Right renal pelvis (tissue), 4 donors: ENCODE results near the gene ASB13. TPM values are rescaled to one million over a fixed set of nuclear protein-coding genes. Genes with fewer than 3 reads are reported as not detected.
A peak's percentile ranks its signal among the peaks of the same experiment; 100 is the strongest.

Experiments
- DNase-seq, 4 donors: peaks; one replicate each; pipeline ENCODE4 v3.0.0-alpha.2; 2013; ENCODE audit warnings: low read depth in 4 of 4, low spot score in 3 of 4, missing footprints in 1 of 4
- polyA plus RNA-seq, 4 donors: library from polyadenylated mRNA; unstranded; fragments of 120-200 nt; gene quantifications; one replicate each; pipeline ENCODE4 v1.2.1, GENCODE V29; 2013; ENCODE audit not compliant: insufficient read length in 4 of 4

ASB13 gene
- polyA plus RNA-seq, 4 donors = 24.9 to 27.1 (median 26.2) TPM

DNA sequence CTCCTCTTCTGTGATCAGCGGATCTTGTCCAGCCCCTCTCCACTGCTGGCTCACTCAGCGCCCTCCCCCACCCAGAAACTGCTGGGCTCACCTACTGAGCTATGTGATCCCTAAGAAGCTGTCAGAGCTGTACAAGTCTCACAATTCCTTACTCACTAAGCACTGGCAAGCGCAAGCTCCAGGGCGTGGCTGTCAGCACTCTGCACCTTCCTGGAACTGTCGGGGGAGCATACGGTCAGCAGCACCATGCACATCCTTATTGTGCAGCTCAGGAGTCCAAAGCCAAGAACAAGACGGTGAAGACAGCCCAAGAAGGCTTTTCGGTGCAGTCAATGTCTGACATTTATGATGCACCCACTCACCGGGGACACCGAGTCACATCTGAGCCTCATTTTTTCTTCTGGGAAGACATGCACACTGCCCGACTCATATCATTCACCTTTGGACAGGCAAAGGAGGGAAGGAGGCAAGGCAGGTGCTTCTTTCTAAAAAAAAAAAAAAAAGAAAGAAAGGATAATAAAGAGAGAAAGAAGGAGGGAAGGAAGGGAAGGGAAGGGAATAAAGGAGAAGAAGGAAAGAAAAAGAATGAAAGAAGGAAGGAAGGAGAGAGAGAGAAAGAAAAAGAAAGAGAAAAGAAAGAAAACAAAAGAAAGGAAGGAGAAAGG lies 56.3 kb downstream of the ASB13 start:
- no peak for DNase-seq

DNA sequence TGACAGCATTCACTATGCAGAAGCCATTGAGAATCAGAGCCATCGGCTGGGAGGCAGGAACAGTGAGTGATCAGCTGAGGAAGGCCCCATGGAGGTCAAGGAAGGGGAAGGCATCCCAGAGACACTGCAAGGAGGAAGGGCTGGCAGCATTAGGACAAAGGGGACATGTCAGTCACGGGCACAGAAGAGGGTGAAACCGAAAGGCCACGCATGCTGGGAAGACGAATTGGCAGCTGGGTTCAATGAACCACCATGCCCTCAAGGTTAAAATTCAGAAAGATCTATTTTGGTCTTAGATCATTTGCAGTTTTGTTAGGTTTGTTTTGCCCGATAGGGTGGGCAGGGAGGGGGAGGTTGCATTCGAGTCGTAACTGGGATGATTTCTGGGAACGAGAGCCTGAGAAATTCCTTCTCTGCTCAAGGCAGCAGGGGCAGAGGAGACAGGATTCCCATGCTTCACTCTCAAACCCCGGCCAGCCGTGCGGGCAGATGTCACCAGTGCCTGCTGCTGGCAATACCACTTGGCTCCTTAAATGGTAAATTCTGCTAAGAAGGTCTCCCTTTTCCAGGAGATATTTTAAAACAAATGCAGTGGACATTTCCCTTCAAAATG lies 57.7 kb downstream of the ASB13 start:
- no peak for DNase-seq

DNA sequence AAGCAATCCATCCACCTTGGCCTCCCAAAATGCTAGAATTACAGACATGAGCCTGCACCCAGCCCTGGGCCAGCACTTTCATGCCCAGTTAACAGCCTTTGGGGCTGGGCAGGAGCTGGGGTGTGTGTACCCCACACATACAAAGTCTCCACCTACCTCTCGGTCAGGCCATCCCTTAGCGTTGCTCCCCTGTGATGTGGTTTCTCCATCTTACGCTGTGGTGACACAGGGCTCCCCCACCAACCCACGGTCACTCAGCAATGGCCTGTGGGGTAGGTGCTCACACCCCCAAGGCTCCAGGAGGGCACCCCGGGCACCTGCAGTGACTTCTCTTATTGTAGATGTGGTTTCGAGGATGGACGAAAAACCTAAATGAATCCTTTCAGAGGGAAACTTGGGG lies 58.8 kb downstream of the ASB13 start:
- DNase-seq = no peak

DNA sequence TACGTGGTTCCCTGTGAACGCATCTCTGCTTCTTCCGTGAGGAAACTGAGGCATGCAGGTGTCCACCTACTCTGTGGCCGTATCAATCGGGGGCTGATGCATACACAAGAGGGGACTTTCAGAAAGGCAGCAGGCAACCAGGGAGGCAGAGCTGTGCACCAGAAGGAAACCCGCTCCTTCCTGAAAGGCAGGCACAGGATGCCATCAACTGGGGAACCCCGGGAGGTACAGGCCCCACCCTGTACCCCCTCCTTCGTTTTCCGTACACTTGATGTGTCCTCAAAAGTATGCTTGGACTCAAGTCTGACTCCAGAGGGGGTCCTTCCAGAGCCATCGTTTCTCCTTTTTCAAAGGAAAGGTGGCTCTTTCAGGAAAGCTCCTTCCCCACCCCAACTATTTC lies 59.5 kb downstream of the ASB13 start:
- DNase-seq = no peak

DNA sequence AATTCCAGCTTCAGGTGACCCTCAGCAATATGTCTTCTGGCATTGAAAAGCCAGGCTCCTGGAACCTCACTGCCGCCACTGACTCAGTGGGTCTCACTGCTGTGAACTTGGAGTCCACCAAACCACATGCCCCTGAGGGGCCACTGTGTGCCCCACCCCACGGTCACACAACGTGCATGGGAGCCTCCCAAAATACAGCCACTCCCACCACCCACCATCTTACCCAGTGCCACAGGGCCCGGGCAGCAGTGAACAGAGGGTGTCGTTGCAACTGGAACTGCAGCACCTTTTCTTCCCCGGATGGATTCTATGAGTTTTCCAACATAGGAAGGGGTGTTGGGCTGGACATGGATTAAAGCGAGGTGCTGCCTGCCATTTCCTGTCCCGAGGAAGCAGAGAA lies 60.1 kb downstream of the ASB13 start:
- DNase-seq = no peak

DNA sequence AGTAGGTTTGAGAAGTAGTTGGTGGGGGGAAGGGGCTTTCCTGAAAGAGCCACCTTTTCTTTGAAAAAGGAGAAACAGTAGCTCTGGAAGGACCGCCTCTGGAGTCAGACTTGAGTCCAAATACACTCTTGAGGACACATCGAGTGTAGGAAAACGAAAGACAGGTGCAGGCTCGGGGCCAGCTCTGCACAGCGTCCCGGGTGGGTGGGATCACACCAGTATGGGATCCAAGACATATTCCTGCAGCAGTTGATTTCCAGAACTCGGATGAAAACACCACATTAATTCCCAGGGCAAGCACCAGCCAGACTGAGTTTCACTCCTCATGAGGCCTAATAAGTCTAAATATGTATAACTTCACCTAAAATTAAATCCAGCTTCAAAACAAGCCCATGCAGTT lies 61.4 kb downstream of the ASB13 start:
- DNase-seq = no peak

DNA sequence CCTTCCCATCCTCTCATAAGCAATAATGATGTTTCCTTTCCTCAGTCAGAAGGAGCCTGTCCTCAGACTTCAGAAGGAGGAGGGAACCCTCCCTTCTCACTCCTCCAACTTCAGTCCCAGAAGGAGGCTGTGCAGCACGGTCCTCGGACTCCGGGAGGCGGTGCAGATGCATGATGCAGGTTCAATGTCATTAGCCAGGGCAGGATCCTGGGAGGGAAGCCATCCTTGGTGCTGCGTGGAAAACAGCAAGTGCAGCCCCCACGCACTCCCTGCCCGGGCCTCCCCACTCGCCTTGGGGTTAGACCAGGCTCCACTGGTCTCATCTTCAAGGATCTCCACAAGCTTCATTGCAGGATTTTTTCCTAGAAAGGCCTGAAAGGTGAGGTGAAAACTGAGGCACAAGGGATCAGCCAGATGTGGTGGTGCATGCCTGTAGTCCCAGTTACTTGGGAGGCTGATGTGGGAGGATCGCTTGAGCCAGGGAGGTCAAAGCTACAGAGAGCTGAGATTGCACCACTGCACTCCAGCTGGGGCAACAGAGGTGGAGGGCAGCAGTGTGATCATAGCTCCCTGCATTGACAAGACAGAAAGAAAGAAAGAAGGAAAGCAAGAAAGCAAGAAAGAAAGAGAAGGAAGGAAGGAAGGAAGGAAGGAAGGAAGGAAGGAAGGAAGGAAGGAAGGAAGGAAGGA lies 62.0 kb downstream of the ASB13 start:
- DNase-seq = no peak

DNA sequence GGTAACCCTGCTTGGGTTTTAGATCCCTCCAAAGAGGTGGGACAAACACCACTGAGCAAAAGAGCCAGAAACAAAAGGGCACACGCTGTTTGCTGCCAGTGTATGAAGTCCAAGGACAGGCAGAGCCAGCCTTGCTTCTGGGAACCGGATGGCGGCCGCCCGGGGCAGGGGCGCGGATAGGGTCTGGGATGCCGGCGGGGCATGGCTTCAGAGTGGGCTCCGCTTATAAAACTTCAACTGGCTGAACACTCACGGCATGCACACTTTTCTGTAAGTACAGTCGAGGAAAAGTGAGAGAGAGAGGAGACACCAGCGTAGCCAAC lies 62.6 kb downstream of the ASB13 start:
- DNase-seq = no peak

DNA sequence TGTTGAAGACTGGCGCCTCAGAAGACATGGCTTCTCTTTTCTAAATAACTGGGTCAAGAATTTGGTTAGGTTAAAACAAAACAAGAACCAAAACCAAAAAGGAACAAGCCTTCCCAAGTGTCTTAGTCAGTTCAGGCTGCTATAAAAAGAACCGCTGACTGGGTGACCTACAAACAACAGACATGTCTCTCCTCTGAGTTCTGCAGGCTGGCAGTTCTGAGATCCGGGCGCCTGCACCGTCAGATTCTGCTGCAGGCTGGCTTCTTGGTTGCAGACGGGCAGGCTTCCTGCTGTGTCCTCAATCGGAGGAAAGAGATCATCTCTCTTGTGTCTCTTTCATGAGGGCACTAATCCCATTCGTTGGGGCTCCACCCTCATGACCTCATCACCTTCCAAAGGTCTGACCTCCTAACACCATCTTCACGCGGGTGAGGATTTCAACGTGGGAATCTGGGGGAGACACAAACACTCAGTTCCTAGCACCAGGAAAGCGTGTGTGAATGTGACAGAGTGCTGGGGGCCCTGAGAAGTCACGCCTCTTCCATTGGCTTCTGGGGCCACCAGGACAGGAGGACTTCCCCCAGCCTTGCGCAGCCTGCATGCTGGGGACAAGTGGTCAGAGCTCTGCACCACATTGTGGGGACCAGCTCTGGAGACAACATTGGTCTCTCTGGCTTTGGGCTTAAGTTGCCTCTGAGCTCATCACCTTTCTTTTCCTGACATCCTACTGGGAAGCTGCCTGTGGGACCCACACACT lies 63.1 kb downstream of the ASB13 start:
- DNase-seq = no peak

DNA sequence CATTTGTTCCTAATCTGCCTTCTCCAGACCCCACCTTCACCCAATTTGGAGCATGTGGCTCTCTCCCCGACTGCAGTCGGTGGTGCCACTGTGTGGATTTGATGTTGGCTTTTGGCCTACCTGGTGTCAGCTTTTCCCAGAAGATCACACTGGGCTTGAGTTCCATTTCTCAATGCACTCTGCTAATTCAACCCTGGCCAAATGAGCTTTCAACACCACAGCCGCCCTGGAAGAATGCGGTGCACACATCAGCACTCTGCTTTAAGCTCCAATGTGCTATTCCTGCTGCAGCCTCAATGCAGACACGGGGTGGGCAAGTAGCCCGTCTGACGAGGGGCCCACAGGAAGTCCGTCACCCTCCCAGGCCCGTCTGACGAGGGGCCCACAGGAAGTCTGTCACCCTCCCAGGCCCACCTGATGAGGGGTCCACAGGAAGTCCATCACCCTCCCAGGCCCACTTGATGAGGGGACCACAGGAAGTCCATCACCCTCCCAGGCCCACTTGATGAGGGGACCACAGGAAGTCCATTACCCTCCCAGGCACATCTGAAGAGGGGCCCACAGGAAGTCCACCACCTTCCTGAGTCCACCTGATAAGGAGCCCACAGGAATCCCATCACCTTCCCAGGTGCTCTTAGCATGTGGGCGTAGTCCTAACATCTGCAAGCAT lies 64.4 kb downstream of the ASB13 start:
- no peak for DNase-seq

DNA sequence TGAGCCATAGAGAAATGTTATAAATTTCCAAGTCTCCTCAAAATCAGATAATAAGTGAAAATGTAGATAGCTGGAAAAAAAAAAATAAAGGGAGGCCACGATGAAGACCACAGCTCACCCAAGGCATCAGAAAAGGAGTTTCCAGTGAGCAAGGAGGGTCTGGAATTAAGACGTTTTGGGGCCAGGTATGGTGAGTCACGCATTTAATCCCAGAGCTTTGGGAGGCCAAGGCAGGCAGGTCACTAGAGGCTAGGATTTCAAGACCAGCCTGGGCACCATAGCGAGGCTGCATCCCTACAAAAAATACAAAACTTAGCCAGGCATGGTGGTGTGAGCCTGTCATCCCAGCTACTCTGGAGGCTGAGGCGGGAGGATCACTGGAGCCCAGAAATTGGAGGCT lies 65.5 kb downstream of the ASB13 start:
- DNase-seq = no peak

DNA sequence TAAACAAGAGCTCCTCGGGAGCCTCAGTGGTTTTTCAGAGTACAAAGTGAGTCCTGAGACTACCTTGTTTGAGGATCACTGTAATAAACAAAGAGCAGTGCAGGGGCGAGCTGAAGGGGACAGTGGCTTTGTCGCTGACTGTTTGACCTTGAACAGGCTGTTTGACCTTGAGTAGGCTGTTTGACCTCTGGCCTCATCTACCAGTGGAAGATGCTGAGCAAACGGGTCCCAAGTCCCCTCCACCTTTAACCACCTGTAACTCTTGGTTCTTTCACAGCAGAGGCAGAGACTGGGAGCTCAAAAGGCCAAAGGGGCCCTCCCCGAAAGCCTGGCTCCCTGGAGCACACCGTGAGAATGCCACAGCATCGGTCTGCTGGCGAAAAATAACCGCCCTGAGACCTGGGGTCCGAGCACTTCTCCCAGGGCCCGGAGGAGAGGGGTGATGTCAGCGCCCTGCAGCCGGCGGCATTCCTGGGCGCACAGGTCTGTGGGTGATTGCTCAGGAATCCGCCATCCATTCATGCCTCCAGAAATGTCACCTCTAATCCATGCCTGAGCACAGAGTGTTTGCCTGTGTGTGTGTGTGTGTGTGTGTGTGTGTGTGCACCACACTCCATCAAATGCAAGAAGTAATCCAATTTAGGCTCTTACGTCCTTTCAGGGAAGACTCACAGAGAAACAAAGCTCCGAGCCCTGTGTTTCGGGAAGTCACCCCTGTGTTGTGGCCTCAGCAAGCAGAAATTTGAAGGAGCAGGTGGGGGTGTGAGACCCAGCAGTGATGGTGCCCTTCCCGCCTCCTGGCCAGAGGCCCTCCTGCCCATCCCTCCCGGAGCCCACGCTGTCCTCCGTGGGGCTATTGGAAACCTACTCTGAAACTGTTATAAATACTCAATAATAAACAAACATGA lies 66.5 kb downstream of the ASB13 start:
- no peak for DNase-seq

DNA sequence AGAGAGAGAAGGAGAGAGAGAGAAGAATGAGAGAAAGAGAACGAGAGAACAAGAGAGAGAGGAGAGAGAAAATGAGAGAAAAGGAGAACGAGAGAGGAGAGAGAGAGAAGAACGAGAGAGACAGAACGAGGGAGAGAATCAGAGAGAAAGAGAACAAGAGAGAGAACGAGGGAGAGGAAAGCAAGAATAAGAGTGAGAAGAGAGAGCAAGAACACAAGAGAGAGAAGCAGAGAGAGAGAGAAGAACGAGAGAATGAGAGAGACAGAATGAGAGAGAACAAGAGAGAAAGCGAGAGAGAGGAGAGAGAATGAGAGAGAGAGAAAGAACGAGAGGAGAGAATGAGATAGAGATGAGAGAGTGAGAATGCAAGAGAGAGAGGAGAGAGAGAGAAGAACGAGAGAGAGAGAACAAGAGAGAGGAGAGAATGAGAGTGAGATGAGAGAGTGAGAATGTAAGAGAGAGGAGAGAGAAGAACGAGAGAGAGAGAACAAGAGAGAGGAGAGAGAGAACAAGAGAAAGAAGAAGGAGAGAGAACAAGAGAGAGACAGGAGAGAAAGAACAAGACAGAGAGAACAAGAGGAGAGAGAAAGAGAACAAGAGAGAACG lies 68.2 kb downstream of the ASB13 start:
- no peak for DNase-seq

DNA sequence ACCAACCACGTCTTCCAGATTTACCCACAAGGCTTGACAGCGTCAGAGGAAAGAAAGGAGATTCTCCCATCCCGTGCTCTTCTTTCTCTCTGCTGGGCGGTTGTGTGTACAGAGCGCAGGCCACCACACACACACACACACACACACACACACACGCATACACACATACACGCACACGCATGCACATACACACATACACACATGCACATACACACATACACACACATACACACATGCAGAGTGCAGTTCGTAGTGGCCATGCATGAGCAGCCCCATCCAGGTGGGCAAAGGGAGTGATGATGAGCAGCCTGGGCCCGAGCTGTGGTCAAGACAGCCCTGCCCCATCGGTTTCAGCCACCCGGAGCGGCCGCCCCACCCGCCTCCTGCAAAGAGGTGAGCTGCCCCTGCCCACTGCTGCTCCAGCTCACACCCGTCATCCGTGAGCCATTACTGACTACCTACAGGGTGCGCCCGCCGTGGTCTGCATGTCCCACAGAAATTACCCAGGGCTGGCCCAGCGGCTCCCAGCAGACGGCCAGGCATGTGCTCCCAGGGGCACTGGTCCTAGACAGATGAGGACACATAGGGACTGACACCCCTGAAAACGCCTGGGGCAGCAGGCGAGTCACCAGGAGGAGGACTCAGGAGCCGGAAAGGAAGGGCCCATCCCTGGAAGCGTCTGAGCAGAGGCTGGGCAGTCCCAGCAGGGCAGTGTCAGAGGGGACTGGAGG lies 69.6 kb downstream of the ASB13 start:
- DNase-seq = no peak

DNA sequence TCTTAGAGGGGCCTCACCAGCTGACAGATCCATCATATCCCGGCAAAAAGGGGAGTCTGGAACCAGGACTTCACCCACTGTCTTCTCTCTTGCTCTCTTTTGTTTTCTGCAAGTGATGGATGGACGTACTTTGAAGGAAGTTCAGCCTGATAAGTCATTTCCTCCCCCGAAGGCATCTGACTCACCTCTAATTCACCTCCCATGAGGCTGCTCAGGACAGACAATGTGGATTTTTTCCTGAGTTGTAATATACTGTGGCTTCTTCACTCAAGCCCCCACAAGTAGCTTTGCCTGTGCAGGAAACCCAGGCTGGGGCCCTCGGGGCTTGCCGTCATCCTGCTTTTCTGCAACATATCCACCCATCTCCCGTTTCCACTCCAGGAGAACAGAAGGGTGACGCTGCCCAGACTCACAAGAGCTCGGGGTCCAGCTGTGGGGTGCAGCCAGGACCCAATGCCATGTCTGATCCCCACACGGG lies 70.4 kb downstream of the ASB13 start:
- no peak for DNase-seq

DNA sequence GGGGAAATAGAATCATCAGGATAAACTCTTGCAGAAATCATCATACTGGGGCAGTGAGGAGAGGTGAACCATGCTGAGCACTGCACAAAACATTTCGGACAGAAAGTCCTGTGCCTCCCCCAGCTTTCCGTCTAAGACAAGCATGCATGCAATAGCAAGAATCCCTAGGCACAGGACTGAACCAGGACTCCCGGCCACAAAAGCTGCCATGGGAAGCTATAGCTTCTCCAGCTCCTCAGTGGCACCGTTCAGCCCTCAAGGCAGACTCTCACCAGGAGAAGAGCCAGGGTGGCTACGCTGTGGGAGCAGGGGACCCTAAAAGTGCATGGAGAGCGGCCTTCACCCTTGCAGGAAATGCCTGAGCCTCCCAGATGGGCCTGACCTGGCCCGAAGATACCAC lies 70.8 kb downstream of the ASB13 start:
- no peak for DNase-seq

DNA sequence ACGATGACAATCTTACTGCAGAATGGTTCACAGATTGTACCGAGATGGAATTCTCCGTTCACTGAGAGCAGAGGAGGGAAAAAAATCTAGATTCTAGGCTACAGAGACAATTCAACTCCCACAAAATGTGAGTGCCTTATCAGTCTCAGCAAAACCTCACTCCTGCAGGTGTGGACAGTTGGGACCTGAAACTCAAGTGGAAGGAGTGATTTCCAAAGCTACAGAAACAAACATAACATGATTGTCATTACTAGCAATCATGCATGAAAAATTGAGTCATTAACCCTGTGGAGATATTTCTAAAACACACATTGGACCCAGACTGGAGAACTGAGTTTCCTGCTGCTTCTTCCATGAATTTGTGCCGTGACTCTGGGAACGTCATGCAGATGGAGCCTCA lies 71.3 kb downstream of the ASB13 start:
- no peak for DNase-seq

DNA sequence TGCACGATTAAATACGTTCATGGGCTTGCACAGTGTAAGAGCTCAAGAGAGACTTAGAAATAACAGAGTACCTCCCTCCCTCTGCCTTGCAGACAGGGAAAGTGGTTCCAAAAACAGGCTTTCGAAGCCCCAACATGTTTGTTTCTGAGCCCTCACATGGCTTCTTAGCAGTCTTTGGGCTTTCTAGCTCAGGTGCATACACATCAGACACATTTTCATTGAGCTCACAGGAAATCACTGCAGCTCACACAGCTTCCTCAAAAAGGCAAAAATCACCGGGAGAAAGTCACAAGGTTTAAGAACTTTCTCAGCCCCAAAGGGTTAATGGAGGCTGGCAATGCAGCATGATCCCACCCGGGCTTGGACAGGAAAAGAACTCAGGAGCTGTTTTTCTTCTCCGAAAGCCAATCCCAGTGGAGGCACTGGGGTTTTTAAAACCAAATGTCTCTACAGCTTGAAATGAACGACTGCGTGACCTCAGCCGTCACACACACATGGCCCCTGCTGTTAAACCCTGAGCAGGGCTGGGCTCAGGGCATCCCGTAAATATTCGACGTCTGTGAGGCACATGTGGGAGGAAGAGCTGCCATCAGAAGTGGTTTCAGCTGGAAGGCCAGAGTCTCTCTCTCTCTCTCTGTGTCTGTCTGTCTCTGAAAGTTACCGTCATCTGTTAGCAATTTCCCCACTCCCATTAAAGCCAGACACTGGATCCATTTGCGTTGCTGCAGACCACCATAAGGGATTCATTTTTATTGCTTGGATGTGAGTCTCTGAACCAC lies 71.9 kb downstream of the ASB13 start:
- peak in 1 of 4 donors; percentile 39 for DNase-seq
